Activated B cell treated with CpG ODN at 0.5 μM for 24 hours (primary cell): ENCODE measurements around the gene L3MBTL1. TPM values are rescaled to one million over a fixed set of nuclear protein-coding genes. Genes with fewer than 3 reads are reported as not detected.

ENCODE experiments used
- ATAC-seq: fragments of 200-7000 bp; cut with Tn5 transposase; one replicate; pipeline ENCODE4 v1.10.0; 2021; ENCODE audit warnings: low read depth, mild to moderate bottlenecking, moderate library complexity
- CTCF ChIA-PET: fragments of 350-600 bp; sonication (Branson Sonifier 250); formaldehyde crosslinking; loops from one replicate; lab custom pipeline; 2021; ENCODE audit warnings: antibody characterized with exemption; lab: Charles Lee
- POLR2A ChIA-PET: fragments of 350-600 bp; sonication (Branson Sonifier 250); formaldehyde crosslinking; loops from one replicate; lab custom pipeline; 2021; ENCODE audit warnings: antibody characterized with exemption; lab: Charles Lee
- DNase-seq: peaks from one replicate; pipeline ENCODE4 v3.0.0; 2022
- H3K27ac Mint-ChIP-seq: one replicate; pipeline ENCODE4 v1.8.0; 2020; ENCODE audit warnings: mixed read lengths
- H3K27me3 Mint-ChIP-seq: one replicate; pipeline ENCODE4 v1.8.0; 2021; ENCODE audit warnings: mixed read lengths
- H3K36me3 Mint-ChIP-seq: one replicate; pipeline ENCODE4 v1.8.0; 2021; ENCODE audit warnings: low read depth, mixed read lengths
- H3K4me1 Mint-ChIP-seq: one replicate; pipeline ENCODE4 v1.8.0; 2021; ENCODE audit warnings: mixed read lengths
- H3K4me3 Mint-ChIP-seq: one replicate; pipeline ENCODE4 v1.8.0; 2020; ENCODE audit warnings: mild to moderate bottlenecking, mixed read lengths
- H3K9me3 Mint-ChIP-seq: one replicate; pipeline ENCODE4 v1.8.0; 2020; ENCODE audit warnings: mixed read lengths
- CTCF ChIP-seq: fragments of 200-600 bp; IDR thresholded peaks from one replicate; pipeline ENCODE4 v1.8.0; 2022; ENCODE audit warnings: antibody characterized with exemption, mild to moderate bottlenecking
- intact Hi-C: fragments of 100-400 bp; cut with micrococcal nuclease; formaldehyde crosslinking; loops from one replicate; pipeline ENCODE4 v1.15.1; 2024
- total RNA-seq: library from RNA; stranded (reverse); gene quantifications from 2 replicates; pipeline ENCODE4 v1.2.3, GENCODE V29; 2022

L3MBTL1 gene
- total RNA-seq, 1 donor from 2014 or later = 22.5 TPM

DNA sequence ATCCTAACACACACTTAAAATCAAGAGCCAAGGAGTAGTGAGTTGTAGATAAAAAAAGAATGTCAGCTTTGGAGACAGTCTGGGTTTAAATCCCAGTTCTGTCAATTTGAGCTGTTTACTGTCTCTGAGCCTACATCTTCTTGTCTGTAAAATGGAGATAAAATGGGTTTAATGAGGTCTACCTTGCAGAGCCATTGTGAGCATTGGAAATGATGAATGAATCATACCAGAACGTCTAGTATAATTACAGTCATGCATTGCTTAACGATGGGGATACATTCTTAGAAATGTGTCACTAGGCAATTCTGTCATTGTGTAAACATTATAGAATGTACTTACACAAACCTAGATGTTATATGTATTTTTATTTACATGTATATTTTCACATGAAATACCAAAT is 33.7 kb downstream of the L3MBTL1 start:
- Mint-ChIP-seq H3K27me3 (no peaks in the 10 kb centered on the region), H3K4me1 (no peaks in the 10 kb centered on the region), H3K36me3 (peaks cover 14% of the 10 kb centered on the region), H3K4me3 (no peak overlapping the region), H3K27ac (no peak overlapping the region), H3K9me3 (no peaks in the 10 kb centered on the region)
- intact Hi-C loops = no loop called here
- POLR2A ChIA-PET = no interaction called here
- ATAC-seq = no peak
- DNase-seq = no peak
- no peak for TF ChIP-seq CTCF
- CTCF ChIA-PET = interaction anchor here (1.7 kb wide), 1 partner anchor 151 kb away, joined by 5 read pairs; no protein-coding TSS in a partner anchor

DNA sequence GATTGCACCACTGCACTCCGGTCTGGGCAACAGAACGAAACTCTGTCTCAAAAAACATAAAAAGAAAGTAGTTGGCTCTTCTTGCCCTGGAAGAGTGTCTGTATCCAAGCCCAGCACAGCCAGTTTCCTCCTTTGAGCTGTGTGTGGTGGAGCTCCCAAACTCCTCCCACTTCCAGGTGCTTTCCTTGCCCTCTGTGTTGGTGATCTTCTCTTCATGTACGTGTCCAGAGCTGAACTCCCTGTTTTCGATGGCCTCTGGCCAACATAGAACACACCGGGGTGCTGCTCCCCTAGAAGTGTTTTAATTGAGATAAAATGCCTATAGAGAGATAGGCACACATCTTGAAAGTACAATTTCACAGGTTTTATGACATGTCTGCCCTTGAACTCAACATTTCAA is 34.7 kb downstream of the L3MBTL1 start:
- ATAC-seq = no peak
- no peak for DNase-seq
- intact Hi-C loops = no loop called here
- Mint-ChIP-seq H3K4me1 (no peaks in the 10 kb centered on the region), H3K36me3 (peaks cover 14% of the 10 kb centered on the region), H3K4me3 (no peak overlapping the region), H3K27me3 (no peaks in the 10 kb centered on the region), H3K9me3 (no peaks in the 10 kb centered on the region), H3K27ac (no peak overlapping the region)
- POLR2A ChIA-PET = interaction anchor here (0.7 kb wide), 1 partner anchor 64 kb away, joined by 3 read pairs; no protein-coding TSS in a partner anchor
- CTCF ChIA-PET = interaction anchor here (0.5 to 1.7 kb wide), 4 partner anchors 124 to 1144 kb away, joined by 3 to 5 read pairs (median 4); no protein-coding TSS in a partner anchor
- no peak for TF ChIP-seq CTCF

- ChIA-PET CTCF (interaction anchor here (0.6 to 0.8 kb wide), 2 partner anchors 149 to 1143 kb away, joined by 3 read pairs; no protein-coding TSS in a partner anchor), POLR2A (interaction anchor here (0.7 kb wide), 1 partner anchor 65 kb away, joined by 3 read pairs; no protein-coding TSS in a partner anchor)
- TF ChIP-seq CTCF = no peak
Measured at GRCh38 chr20:43542674-43543073, 35.2 kb downstream of the L3MBTL1 start.

DNA sequence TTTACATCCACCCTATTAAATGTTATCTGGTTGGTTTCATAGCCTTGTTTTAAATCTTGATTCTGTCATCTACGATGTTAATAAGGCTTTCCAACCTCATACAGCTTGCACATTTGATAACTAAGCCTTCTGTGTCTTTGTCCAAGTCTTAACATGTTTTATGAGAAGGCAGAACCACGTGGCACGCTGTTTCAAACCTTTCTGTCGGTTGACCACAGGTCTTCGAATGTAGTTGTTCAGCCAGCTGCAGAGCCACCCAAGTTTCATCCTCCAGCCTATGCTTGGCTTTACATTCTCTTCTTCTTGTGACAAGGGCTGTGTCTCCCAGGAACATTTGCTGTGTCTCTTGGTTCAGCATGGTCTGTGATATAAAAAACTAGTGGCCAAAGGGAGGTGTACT is 35.6 kb downstream of the L3MBTL1 start:
- no peak overlapping the region for H3K27ac Mint-ChIP-seq
- intact Hi-C loops = no loop called here
- DNase-seq = no peak

More at GRCh38 chr20:43542674-43543073, 35.2 kb downstream of the L3MBTL1 start:
- ATAC-seq (no peak), DNase-seq (no peak)
- Mint-ChIP-seq H3K36me3 (peaks cover 16% of the 10 kb centered on the region), H3K9me3 (peaks cover 4% of the 10 kb centered on the region), H3K27me3 (no peaks in the 10 kb centered on the region), H3K4me3 (no peak overlapping the region), H3K27ac (no peak overlapping the region), H3K4me1 (no peaks in the 10 kb centered on the region)
- intact Hi-C loops = no loop called here

More for the DNA sequence above, 35.6 kb downstream of the L3MBTL1 start:
- H3K4me3 Mint-ChIP-seq = no peak overlapping the region
- peaks cover 21% of the 10 kb centered on the region for H3K36me3 Mint-ChIP-seq
- ATAC-seq = no peak
- no peaks in the 10 kb centered on the region for H3K4me1 Mint-ChIP-seq
- TF ChIP-seq CTCF = no peak
- CTCF ChIA-PET = interaction anchor here (0.8 kb wide), 1 partner anchor 148 kb away, joined by 3 read pairs; no protein-coding TSS in a partner anchor
- POLR2A ChIA-PET = interaction anchor here (0.7 kb wide), 1 partner anchor 65 kb away, joined by 3 read pairs; no protein-coding TSS in a partner anchor
- peaks cover 4% of the 10 kb centered on the region for H3K9me3 Mint-ChIP-seq
- no peaks in the 10 kb centered on the region for H3K27me3 Mint-ChIP-seq
